ENCODE data around the gene PPP1R16B.

The PPP1R16B gene

DNA sequence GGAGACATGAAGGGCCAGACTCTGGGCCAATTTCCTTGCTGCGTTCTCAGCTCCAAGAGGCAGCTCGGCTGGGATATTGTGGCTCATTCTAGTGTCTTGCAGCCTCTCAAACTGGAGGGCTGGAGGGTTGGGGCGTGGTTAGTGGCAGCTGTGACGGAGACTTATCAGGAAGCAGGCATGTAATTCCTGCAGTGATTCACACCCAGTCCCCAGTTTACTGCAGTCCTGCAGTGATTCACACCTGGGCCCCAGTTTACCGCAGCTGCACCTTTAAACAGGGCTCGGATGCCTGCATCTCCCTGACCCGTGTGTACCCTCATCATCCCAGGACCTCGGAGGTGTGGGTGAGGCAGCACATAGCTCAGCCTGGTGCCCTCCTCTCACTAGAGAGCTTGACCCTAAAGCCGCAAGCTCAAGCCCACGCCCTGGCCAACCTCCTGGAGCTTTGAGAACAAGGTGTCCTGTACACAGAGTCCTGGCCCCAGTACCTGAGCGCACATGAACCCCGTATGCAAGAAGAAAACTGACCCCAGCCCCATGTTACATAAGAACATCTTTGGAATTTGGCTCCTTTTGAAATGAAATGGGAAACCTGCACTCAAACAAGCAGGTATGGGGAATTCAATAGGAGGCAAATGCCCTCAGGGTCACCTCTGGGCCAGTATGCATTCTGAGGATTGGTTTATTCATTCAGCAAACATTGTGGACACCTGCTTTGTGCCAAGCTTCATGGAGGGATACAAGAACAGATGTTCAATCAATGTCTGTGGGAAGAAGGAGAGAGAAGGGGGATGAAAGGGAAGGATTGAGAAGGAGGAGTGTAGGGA is 65.4 kb downstream of the PPP1R16B start:
- TF ChIP-seq, protein P1, sequence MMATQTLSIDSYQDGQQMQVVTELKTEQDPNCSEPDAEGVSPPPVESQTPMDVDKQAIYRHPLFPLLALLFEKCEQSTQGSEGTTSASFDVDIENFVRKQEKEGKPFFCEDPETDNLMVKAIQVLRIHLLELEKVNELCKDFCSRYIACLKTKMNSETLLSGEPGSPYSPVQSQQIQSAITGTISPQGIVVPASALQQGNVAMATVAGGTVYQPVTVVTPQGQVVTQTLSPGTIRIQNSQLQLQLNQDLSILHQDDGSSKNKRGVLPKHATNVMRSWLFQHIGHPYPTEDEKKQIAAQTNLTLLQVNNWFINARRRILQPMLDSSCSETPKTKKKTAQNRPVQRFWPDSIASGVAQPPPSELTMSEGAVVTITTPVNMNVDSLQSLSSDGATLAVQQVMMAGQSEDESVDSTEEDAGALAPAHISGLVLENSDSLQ (IDR thresholded peaks at IDR 0.05) = no peak
- TF ChIP-seq FOXM1 (IDR thresholded peaks at IDR 0.05; ENCODE audit: borderline replicate concordance) = no peak
- TF ChIP-seq SP1 (IDR thresholded peaks at IDR 0.05) = no peak
- TF ChIP-seq SUZ12 (IDR thresholded peaks at IDR 0.05) = no peak
- no peak for TF ChIP-seq TARDBP (IDR thresholded peaks at IDR 0.05)
- no peak for TF ChIP-seq FOXA1 (IDR thresholded peaks at IDR 0.05)
- no peak for TF ChIP-seq FOXK2 (IDR thresholded peaks at IDR 0.05)
- no peak for TF ChIP-seq HDGF (IDR thresholded peaks at IDR 0.05; ENCODE audit: borderline replicate concordance)
- no peak for TF ChIP-seq L3MBTL2 (conservative IDR thresholded peaks at IDR 0.05)
- TF ChIP-seq ARNT (IDR thresholded peaks at IDR 0.05) = no peak
- TF ChIP-seq BHLHE40 (IDR thresholded peaks at IDR 0.05; ENCODE audit: borderline replicate concordance) = no peak
- TF ChIP-seq ZNF384 (IDR thresholded peaks at IDR 0.05) = no peak
- no peak for TF ChIP-seq NFRKB (IDR thresholded peaks at IDR 0.05)
- ChIA-PET CTCF (no interaction called here), POLR2A (no interaction called here)
- DNase-seq (ENCODE audit: extremely low spot score) = no peak

DNA sequence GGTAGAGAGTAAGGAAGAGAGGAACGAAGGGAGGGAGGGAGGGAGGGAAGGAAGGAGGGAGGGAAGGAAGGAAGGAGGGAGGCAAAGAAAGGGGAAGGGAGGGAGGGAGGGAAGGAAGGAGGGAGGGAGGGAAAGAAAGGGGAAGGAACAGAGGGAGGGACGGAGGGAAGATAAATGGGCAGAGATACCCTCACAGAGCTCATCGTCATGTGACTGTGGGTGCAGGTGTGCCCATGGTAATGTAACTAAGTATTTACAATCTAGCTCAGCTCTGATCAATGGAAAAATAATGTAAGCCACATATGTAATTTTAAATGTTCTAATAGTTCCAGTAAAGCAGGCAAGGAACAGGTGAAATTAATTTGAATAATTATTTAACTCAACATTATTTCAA is 66.1 kb downstream of the PPP1R16B start:
- ChIA-PET CTCF (no interaction called here), POLR2A (no interaction called here)
- DNase-seq (ENCODE audit: extremely low spot score) = no peak
- TF ChIP-seq HDGF (IDR thresholded peaks at IDR 0.05; ENCODE audit: borderline replicate concordance) = no peak
- TF ChIP-seq ARNT (IDR thresholded peaks at IDR 0.05) = no peak
- no peak for TF ChIP-seq TARDBP (IDR thresholded peaks at IDR 0.05)
- TF ChIP-seq FOXA1 (IDR thresholded peaks at IDR 0.05) = no peak

DNA sequence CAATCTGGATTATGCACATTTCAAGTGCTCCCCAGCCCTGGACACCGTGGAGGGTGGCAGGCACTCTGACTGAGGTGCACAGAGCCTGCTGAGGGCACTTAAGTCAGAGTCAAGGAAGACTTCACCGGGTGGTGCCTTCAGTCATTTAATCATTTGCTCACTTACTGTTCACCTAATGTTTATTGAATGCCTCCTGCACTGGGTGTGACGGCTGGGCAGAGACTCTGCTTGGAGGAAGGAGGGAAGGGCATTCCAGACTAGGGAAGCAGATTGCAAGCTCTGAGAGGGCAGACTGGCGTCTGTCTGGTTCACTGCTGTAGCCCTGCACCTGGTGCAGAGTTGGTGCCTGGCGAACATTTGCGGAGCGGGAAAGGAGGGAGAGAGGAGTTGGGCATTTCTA is 66.5 kb downstream of the PPP1R16B start:
- TF ChIP-seq, protein P1 (IDR thresholded peaks at IDR 0.05) = no peak
- no peak for TF ChIP-seq TARDBP (IDR thresholded peaks at IDR 0.05)
- TF ChIP-seq HDGF (IDR thresholded peaks at IDR 0.05; ENCODE audit: borderline replicate concordance) = no peak
- TF ChIP-seq CTBP1 (IDR thresholded peaks at IDR 0.05; ENCODE audit: borderline replicate concordance) = no peak
- TF ChIP-seq L3MBTL2 (conservative IDR thresholded peaks at IDR 0.05) = no peak
- TF ChIP-seq LEF1 (IDR thresholded peaks at IDR 0.05; ENCODE audit: borderline replicate concordance) = no peak
- no peak for TF ChIP-seq FOXK2 (IDR thresholded peaks at IDR 0.05)
- TF ChIP-seq SP1 (IDR thresholded peaks at IDR 0.05) = no peak
- no peak for TF ChIP-seq BHLHE40 (IDR thresholded peaks at IDR 0.05; ENCODE audit: borderline replicate concordance)
- no peak for TF ChIP-seq ARNT (IDR thresholded peaks at IDR 0.05)
- no peak for TF ChIP-seq ELF4 (IDR thresholded peaks at IDR 0.05)
- no peak for TF ChIP-seq SUZ12 (IDR thresholded peaks at IDR 0.05)
- no peak for TF ChIP-seq ZNF384 (IDR thresholded peaks at IDR 0.05)
- no peak for TF ChIP-seq NFRKB (IDR thresholded peaks at IDR 0.05)
- TF ChIP-seq FOXM1 (IDR thresholded peaks at IDR 0.05; ENCODE audit: borderline replicate concordance) = no peak
- no peak for TF ChIP-seq FOXA1 (IDR thresholded peaks at IDR 0.05)
- DNase-seq (ENCODE audit: extremely low spot score) = no peak
- POLR2A ChIA-PET = no interaction called here
- CTCF ChIA-PET = no interaction called here

DNA sequence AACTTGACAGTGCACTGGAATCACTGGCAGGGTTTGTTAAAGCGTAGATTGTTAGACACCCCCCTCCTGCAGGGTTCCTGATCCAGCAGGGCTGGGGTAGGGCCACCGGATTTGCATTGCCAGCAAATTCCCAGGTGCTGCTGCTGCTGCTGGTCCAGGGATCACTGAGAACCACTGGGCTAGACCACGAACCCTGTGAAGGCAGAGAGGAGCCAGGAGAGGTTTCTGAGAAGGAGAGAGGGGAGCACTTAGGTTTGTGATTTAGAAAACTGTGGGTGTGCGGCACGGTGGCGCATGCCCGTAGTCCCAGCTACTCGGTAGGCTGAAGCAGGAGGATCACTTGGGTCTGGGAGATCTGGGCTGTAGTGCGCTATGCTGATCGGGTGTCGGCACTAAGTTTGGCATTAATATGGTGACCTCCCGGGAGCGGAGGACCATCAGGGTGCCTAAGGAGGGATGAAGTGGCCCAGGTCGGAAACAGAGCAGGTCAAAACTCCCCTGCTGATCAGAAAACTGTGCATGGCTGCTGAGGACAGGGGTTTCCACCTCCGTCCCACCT is 67.1 kb downstream of the PPP1R16B start:
- TF ChIP-seq ARNT (IDR thresholded peaks at IDR 0.05) = no peak
- no peak for TF ChIP-seq BHLHE40 (IDR thresholded peaks at IDR 0.05; ENCODE audit: borderline replicate concordance)
- TF ChIP-seq ELF4 (IDR thresholded peaks at IDR 0.05) = no peak
- no peak for DNase-seq (ENCODE audit: extremely low spot score)
- ChIA-PET CTCF (no interaction called here), POLR2A (interaction anchor here (0.6 kb wide), 1 partner anchor 53 kb away, joined by 3 read pairs; no protein-coding TSS in a partner anchor)

DNA sequence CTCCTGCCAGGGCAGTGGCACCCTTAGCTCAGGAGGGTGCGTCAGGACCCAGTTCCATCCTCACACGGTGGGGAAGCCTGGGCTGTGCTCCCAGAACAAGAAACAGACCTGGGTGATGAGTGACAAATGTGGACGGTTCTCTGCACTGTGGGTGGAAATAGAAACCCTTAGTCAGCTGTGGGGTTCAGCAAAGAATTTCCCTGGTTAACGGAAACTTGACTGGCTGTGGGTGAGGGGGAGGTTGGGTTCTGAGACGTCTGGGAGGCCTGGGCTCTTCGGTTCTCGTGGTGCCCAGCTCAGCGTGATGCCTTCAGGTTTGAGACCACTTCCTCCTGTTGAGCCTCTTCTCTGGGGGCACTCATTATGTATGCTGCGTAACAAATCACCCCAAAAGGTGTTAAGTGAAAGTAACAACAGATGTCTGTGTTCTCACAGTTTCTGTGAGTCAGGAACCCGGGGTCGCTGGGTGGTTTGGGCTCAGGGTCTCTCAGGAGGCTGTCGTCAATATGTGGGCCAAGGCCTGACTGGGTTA is 67.6 kb downstream of the PPP1R16B start:
- no peak for DNase-seq (ENCODE audit: extremely low spot score)
- CTCF ChIA-PET = no interaction called here
- POLR2A ChIA-PET = interaction anchor here (0.6 kb wide), 1 partner anchor 54 kb away, joined by 3 read pairs; no protein-coding TSS in a partner anchor
- TF ChIP-seq SUZ12 (IDR thresholded peaks at IDR 0.05) (no peak), TARDBP (IDR thresholded peaks at IDR 0.05) (no peak), ELF4 (IDR thresholded peaks at IDR 0.05) (no peak), BHLHE40 (IDR thresholded peaks at IDR 0.05; ENCODE audit: borderline replicate concordance) (no peak), NFRKB (IDR thresholded peaks at IDR 0.05) (no peak), LEF1 (IDR thresholded peaks at IDR 0.05; ENCODE audit: borderline replicate concordance) (no peak)

DNA sequence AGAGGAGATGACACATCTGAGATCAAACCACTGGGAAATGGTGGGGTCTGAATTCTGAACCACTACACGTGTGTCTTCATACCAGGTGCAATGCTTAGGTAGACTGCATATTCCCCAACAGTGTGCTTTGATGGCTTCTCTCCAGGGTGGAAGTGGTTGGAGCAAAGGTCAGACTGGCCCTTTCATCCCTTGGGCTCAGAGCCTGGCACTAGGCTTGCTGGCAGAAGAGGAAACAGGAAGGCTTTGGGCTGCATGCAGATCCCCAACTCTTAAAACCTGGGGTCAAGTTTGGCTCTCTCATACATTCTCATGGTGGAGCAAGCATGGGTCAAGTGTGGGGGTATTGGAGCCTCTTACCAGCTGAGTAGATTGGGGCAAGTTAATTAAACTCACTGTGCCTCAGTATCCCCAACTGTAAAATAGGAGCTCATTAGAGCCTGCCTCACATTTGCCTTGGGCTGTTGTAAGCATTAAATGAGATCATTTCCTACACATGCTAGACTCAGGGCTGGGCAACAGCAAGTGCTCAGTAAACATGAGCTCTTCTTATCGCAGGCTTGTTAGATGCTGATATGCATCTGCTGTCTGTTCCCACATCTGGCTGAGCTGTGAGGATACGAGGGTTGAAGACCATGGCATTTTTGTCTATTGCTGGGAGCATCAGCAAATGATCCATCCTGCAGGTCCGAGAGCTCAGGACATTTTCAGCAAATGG is 69.1 kb downstream of the PPP1R16B start:
- no peak for TF ChIP-seq SUZ12 (IDR thresholded peaks at IDR 0.05)
- TF ChIP-seq FOXA1 (IDR thresholded peaks at IDR 0.05) = no peak
- ChIA-PET POLR2A (no interaction called here), CTCF (no interaction called here)
- no peak for DNase-seq (ENCODE audit: extremely low spot score)
